Neural cell (in vitro differentiated cells): ENCODE data around the gene PTPRD. TPM values are rescaled to one million over a fixed set of nuclear protein-coding genes. Genes with fewer than 3 reads are reported as not detected.

Experiments used
- H2AFZ ChIP-seq: fragments of 200-600, 300-800 bp; sonication (generic), shearing (Covaris generic); 2 replicates; pipeline ENCODE4 v1.6.0; 2014; ENCODE audit warnings: low read depth, mild to moderate bottlenecking, antibody characterized with exemption, low read length, moderate library complexity
- H3F3A ChIP-seq: fragments of 200-600 bp; shearing (Covaris generic); 2 replicates; pipeline ENCODE4 v1.6.1; 2016; ENCODE audit warnings: mild to moderate bottlenecking, moderate library complexity, mixed read lengths, antibody characterized with exemption, low read length; ENCODE audit not compliant: insufficient read depth, poor library complexity, severe bottlenecking
- H3K27ac ChIP-seq: fragments of 200-600, 300-800 bp; sonication (generic), shearing (Covaris generic); 2 replicates; pipeline ENCODE4 v1.5.1; 2014; ENCODE audit warnings: mild to moderate bottlenecking, low read length, moderate library complexity
- H3K27me3 ChIP-seq: fragments of 300-800, 200-600 bp; sonication (generic), shearing (Covaris generic); 2 replicates; pipeline ENCODE4 v1.6.0; 2014; ENCODE audit warnings: mild to moderate bottlenecking, low read depth, low read length, moderate library complexity; ENCODE audit not compliant: insufficient read depth
- H3K36me3 ChIP-seq: fragments of 300-800, 200-600 bp; sonication (generic), shearing (Covaris generic); 2 replicates; pipeline ENCODE4 v1.5.1; 2014; ENCODE audit warnings: mild to moderate bottlenecking, antibody characterized with exemption, low read length, moderate library complexity; ENCODE audit not compliant: insufficient read depth
- H3K4me2 ChIP-seq: fragments of 300-800, 200-600 bp; sonication (generic), shearing (Covaris generic); 2 replicates; pipeline ENCODE4 v1.6.0; 2014; ENCODE audit warnings: mild to moderate bottlenecking, low read length
- H3K4me3 ChIP-seq: fragments of 300-800, 200-600 bp; sonication (generic), shearing (Covaris generic); 2 replicates; pipeline ENCODE4 v1.5.1; 2014; ENCODE audit warnings: mild to moderate bottlenecking, low read length, moderate library complexity
- H3K79me2 ChIP-seq: fragments of 200-600 bp; shearing (Covaris generic); replicated peaks from 2 replicates; pipeline ENCODE4 v1.6.0; 2014; ENCODE audit warnings: mild to moderate bottlenecking, low read length, moderate library complexity; ENCODE audit not compliant: insufficient read depth
- H3K9ac ChIP-seq: fragments of 300-800, 200-600 bp; sonication (generic), shearing (Covaris generic); 2 replicates; pipeline ENCODE4 v1.6.1; 2016; ENCODE audit warnings: mild to moderate bottlenecking, low read length, mixed read lengths
- H3K9me2 ChIP-seq: fragments of 200-600 bp; shearing (Covaris generic); 2 replicates; pipeline ENCODE4 v1.6.1; 2016; ENCODE audit warnings: mild to moderate bottlenecking, low read length, mixed read lengths; ENCODE audit not compliant: insufficient read depth
- H3K9me3 ChIP-seq: fragments of 200-600, 300-800 bp; sonication (generic), shearing (Covaris generic); 2 replicates; pipeline ENCODE4 v1.6.1; 2016; ENCODE audit warnings: mild to moderate bottlenecking, mixed run types, low read length, moderate library complexity, mixed read lengths
- H4K20me1 ChIP-seq: fragments of 200-600 bp; shearing (Covaris generic); 2 replicates; pipeline ENCODE4 v1.6.1; 2016; ENCODE audit warnings: mild to moderate bottlenecking, mixed run types; ENCODE audit not compliant: insufficient read depth
- CTCF ChIP-seq: fragments of 450-650 bp; IDR thresholded peaks from 2 replicates; pipeline ENCODE4 v1.5.1; 2014; ENCODE audit warnings: antibody characterized with exemption, mild to moderate bottlenecking, moderate library complexity; ENCODE audit not compliant: poor library complexity, severe bottlenecking
- EP300 ChIP-seq: fragments of 450-650 bp; conservative IDR thresholded peaks from 2 replicates; pipeline ENCODE4 v1.6.1; 2014; ENCODE audit warnings: antibody characterized with exemption, mild to moderate bottlenecking, moderate library complexity; ENCODE audit not compliant: poor library complexity, severe bottlenecking
- EZH2 ChIP-seq: fragments of 200-600, 300-800 bp; shearing (Covaris generic), sonication (generic); IDR thresholded peaks from 2 replicates; pipeline ENCODE4 v1.6.1; 2014; ENCODE audit warnings: antibody characterized with exemption, low read length, borderline replicate concordance, mild to moderate bottlenecking; ENCODE audit not compliant: insufficient read depth, poor library complexity, severe bottlenecking
- MXI1 ChIP-seq: fragments of 450-650 bp; conservative IDR thresholded peaks from 2 replicates; pipeline ENCODE4 v1.6.1; 2014; ENCODE audit warnings: antibody characterized with exemption, mild to moderate bottlenecking; ENCODE audit not compliant: poor library complexity, severe bottlenecking
- POLR2AphosphoS5 ChIP-seq: IDR thresholded peaks from 2 replicates; pipeline ENCODE4 v1.6.1; 2012
- RAD21 ChIP-seq: fragments of 450-650 bp; conservative IDR thresholded peaks from 2 replicates; pipeline ENCODE4 v1.6.1; 2014; ENCODE audit warnings: antibody characterized with exemption, mild to moderate bottlenecking, moderate library complexity
- REST ChIP-seq: IDR thresholded peaks from 2 replicates; pipeline ENCODE4 v1.6.1; 2012; ENCODE audit warnings: borderline replicate concordance
- SMC3 ChIP-seq: fragments of 450-650 bp; conservative IDR thresholded peaks from 2 replicates; pipeline ENCODE4 v1.6.1; 2014; ENCODE audit warnings: antibody characterized with exemption, mild to moderate bottlenecking, moderate library complexity; ENCODE audit not compliant: poor library complexity
- TAF1 ChIP-seq: IDR thresholded peaks from 2 replicates; pipeline ENCODE4 v1.6.1; 2012; ENCODE audit warnings: low read depth
- polyA plus RNA-seq: library from polyadenylated mRNA; depleted of rRNA; stranded (reverse); fragments of >200 nt; gene quantifications from 2 replicates; pipeline ENCODE4 v1.2.3, GENCODE V29; 2014

PTPRD gene
- polyA plus RNA-seq, 1 donor from 2014 or later = 143 TPM

GRCh38 chr9:8474937-8475336 lies 2137.9 kb downstream of the PTPRD start:
- Histone ChIP-seq H3F3A (no peaks in the 10 kb centered on the region), H2AFZ (no peak overlapping the region), H3K4me2 (no peak overlapping the region), H3K27ac (no peak overlapping the region), H4K20me1 (no peaks in the 10 kb centered on the region), H3K79me2 (no peaks in the 10 kb centered on the region), H3K9me3 (no peaks in the 10 kb centered on the region), H3K27me3 (no peaks in the 10 kb centered on the region), H3K36me3 (peaks cover 15% of the 10 kb centered on the region), H3K4me3 (no peak overlapping the region), H3K9me2 (no peaks in the 10 kb centered on the region), H3K9ac (no peak overlapping the region)
- TF ChIP-seq REST (no peak), SMC3 (no peak), CTCF (no peak), MXI1 (no peak), RAD21 (no peak), TAF1 (no peak), POLR2AphosphoS5 (no peak), EP300 (no peak), EZH2 (no peak)

GRCh38 chr9:8473244-8474020 lies 2139.4 kb downstream of the PTPRD start:
- Histone ChIP-seq H3F3A (no peaks in the 10 kb centered on the region), H2AFZ (no peak overlapping the region), H3K79me2 (no peaks in the 10 kb centered on the region), H3K9me3 (no peaks in the 10 kb centered on the region), H4K20me1 (no peaks in the 10 kb centered on the region), H3K9me2 (no peaks in the 10 kb centered on the region), H3K36me3 (peaks cover 15% of the 10 kb centered on the region), H3K27me3 (no peaks in the 10 kb centered on the region), H3K27ac (no peak overlapping the region), H3K9ac (no peak overlapping the region), H3K4me3 (no peak overlapping the region), H3K4me2 (no peak overlapping the region)
- no peak for TF ChIP-seq EP300
